A673 (cell line): ENCODE data around the gene RNF31.

Experiments used
- CTCF ChIP-seq: fragments of 300-800, 200-600 bp; sonication (generic); conservative IDR thresholded peaks from 2 replicates; pipeline ENCODE4 v1.5.1; 2017; ENCODE audit warnings: low read depth, mild to moderate bottlenecking, antibody characterized with exemption, low read length, moderate library complexity, mixed read lengths
- EZH2 ChIP-seq: fragments of 200-600 bp; sonication (generic); IDR thresholded peaks from 2 replicates; pipeline ENCODE4 v1.6.1; 2017; ENCODE audit warnings: borderline replicate concordance, low read depth, mild to moderate bottlenecking, mixed read lengths, antibody characterized with exemption, low read length; ENCODE audit not compliant: poor library complexity, severe bottlenecking

- no peak for TF ChIP-seq CTCF
- no peak for TF ChIP-seq EZH2
Measured at GRCh38 chr14:24119691-24120090, 27.6 kb upstream of the RNF31 start.
